MM.1S (cell line): ENCODE data around the gene LIN9.

Experiments used
- DNase-seq: peaks from one replicate; pipeline ENCODE4 v3.0.0-alpha.2; 2015
- H2AFZ ChIP-seq: fragments of 300-600 bp; sonication (generic); 2 replicates; pipeline ENCODE4 v1.6.0; 2016; ENCODE audit warnings: antibody characterized with exemption, low read length
- H3F3A ChIP-seq: fragments of 300-600 bp; sonication (generic); 2 replicates; pipeline ENCODE4 v1.6.1; 2016; ENCODE audit warnings: mild to moderate bottlenecking, antibody characterized with exemption, low read length, moderate library complexity, mixed read lengths; ENCODE audit not compliant: insufficient read depth
- H3K27ac ChIP-seq: fragments of 300-600 bp; sonication (generic); 2 replicates; pipeline ENCODE4 v1.5.1; 2016; ENCODE audit warnings: mild to moderate bottlenecking, low read length
- H3K27me3 ChIP-seq: fragments of 300-600 bp; sonication (generic); replicated peaks from 2 replicates; pipeline ENCODE4 v1.6.0; 2016; ENCODE audit warnings: low read length; ENCODE audit not compliant: insufficient read depth
- H3K36me3 ChIP-seq: fragments of 300-600 bp; sonication (generic); replicated peaks from 2 replicates; pipeline ENCODE4 v1.6.1; 2016; ENCODE audit warnings: mild to moderate bottlenecking, low read length, mixed read lengths; ENCODE audit not compliant: insufficient read depth
- H3K4me1 ChIP-seq: fragments of 300-600 bp; sonication (generic); 2 replicates; pipeline ENCODE4 v1.6.1; 2016; ENCODE audit warnings: low read length, mixed read lengths
- H3K4me2 ChIP-seq: fragments of 300-600 bp; sonication (generic); 2 replicates; pipeline ENCODE4 v1.6.0; 2016; ENCODE audit warnings: low read depth, low read length
- H3K4me3 ChIP-seq: fragments of 300-600 bp; sonication (generic); 2 replicates; pipeline ENCODE4 v1.5.1; 2016; ENCODE audit warnings: low read length, mixed read lengths
- H3K79me2 ChIP-seq: fragments of 300-600 bp; sonication (generic); 2 replicates; pipeline ENCODE4 v1.6.1; 2016; ENCODE audit warnings: mixed run types, low read length, mixed read lengths
- H3K9ac ChIP-seq: fragments of 300-600 bp; sonication (generic); 2 replicates; pipeline ENCODE4 v1.6.1; 2016; ENCODE audit warnings: low read length, mixed read lengths
- H3K9me2 ChIP-seq: fragments of 300-600 bp; sonication (generic); replicated peaks from 2 replicates; pipeline ENCODE4 v1.6.1; 2016; ENCODE audit warnings: mild to moderate bottlenecking, low read length, mixed read lengths; ENCODE audit not compliant: insufficient read depth
- H3K9me3 ChIP-seq: fragments of 300-600 bp; sonication (generic); replicated peaks from 2 replicates; pipeline ENCODE4 v1.6.1; 2016; ENCODE audit warnings: mild to moderate bottlenecking, low read length, mixed read lengths; ENCODE audit not compliant: insufficient read depth
- H4K20me1 ChIP-seq: fragments of 300-600 bp; sonication (generic); 2 replicates; pipeline ENCODE4 v1.6.1; 2016; ENCODE audit warnings: mild to moderate bottlenecking, low read length, moderate library complexity, mixed read lengths; ENCODE audit not compliant: insufficient read depth
- CTCF ChIP-seq: fragments of 300-600 bp; sonication (generic); IDR thresholded peaks from 2 replicates; pipeline ENCODE4 v1.5.1; 2016; ENCODE audit warnings: antibody characterized with exemption, low read length, mixed read lengths
- EZH2 ChIP-seq: fragments of 300-600 bp; sonication (generic); optimal IDR thresholded peaks from 2 replicates; pipeline ENCODE3; 2017; ENCODE audit warnings: low read depth, mild to moderate bottlenecking, antibody characterized with exemption, low read length, mixed read lengths
- EZH2phosphoT487 ChIP-seq: fragments of 300-600 bp; sonication (generic); IDR thresholded peaks from 2 replicates; pipeline ENCODE4 v1.6.1; 2018; ENCODE audit warnings: antibody characterized with exemption, low read length

LIN9 gene

DNA sequence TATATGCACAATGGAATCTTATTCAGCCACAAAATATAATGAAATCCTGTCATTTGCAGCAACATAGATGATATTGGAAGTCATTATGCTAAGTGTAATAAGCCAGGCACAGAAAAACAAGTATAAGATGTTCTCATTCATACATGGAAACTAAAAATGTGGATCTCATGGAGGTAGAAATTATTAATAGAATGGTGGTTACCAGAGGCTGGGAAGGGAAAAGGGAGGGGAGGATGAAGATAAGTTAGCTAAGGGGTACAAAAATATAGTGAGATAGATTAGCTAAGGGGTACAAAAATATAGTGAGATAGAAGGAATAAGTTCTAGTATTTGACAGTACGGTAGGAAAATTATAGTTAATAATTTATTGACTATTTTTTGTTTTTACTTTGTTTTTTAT, 27.9 kb downstream of the LIN9 start:
- DNase-seq, result no peak
- Histone ChIP-seq H3F3A (no peaks in the 10 kb centered on the region), H3K36me3 (no peaks in the 10 kb centered on the region), H2AFZ (no peak overlapping the region), H3K9ac (no peak overlapping the region), H3K79me2 (no peaks in the 10 kb centered on the region), H3K27ac (no peak overlapping the region), H3K9me3 (no peaks in the 10 kb centered on the region), H3K4me1 (no peaks in the 10 kb centered on the region), H3K9me2 (no peaks in the 10 kb centered on the region), H3K4me3 (no peak overlapping the region), H3K27me3 (no peaks in the 10 kb centered on the region), H4K20me1 (no peaks in the 10 kb centered on the region), H3K4me2 (no peak overlapping the region)
- TF ChIP-seq CTCF, result no peak
- no peak for TF ChIP-seq EZH2phosphoT487
- TF ChIP-seq EZH2, result no peak

DNA sequence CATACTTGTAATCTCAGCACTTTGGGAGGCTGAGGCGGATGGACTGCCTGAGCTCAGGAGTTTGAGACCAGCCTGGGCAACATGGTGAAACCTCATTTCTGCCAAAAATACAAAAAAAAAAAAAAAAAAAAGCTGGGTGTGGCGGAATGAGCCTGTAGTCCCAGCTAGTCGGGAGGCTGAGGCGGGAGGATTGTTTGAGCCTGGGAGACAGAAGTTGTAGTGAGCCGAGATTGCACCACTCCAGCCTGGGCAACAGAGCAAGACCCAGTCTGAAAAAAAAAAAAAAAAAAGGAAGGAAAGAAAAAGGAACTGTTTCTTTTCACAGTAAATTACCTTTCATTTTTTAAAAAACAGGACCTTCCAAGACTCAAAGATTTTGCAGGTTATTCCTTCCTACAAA, 29.5 kb downstream of the LIN9 start:
- Histone ChIP-seq H3K79me2 (no peaks in the 10 kb centered on the region), H3K9me3 (no peaks in the 10 kb centered on the region), H3K4me2 (no peak overlapping the region), H4K20me1 (no peaks in the 10 kb centered on the region), H3K4me1 (no peaks in the 10 kb centered on the region), H3K27ac (no peak overlapping the region), H3K9ac (no peak overlapping the region), H3F3A (no peaks in the 10 kb centered on the region), H3K36me3 (0 out of 2 replicates have a peak, but pooled peaks cover 4% of the 10 kb centered on the region), H3K4me3 (no peak overlapping the region), H3K27me3 (no peaks in the 10 kb centered on the region), H3K9me2 (no peaks in the 10 kb centered on the region), H2AFZ (no peak overlapping the region)
- DNase-seq, result no peak
- TF ChIP-seq CTCF, result no peak
- TF ChIP-seq EZH2phosphoT487, result no peak
- no peak for TF ChIP-seq EZH2

GRCh38 chr1:226277897-226278296, 31.1 kb downstream of the LIN9 start:
- H3K36me3 ChIP-seq, result 0 out of 2 replicates have a peak, but pooled peaks cover 4% of the 10 kb centered on the region
- no peaks in the 10 kb centered on the region for H4K20me1 ChIP-seq
- H2AFZ ChIP-seq, result no peak overlapping the region
- no peaks in the 10 kb centered on the region for H3K9me2 ChIP-seq
- no peaks in the 10 kb centered on the region for H3K4me1 ChIP-seq
- no peaks in the 10 kb centered on the region for H3K9me3 ChIP-seq
- H3K9ac ChIP-seq, result no peak overlapping the region
- no peak for TF ChIP-seq EZH2phosphoT487
- TF ChIP-seq EZH2, result no peak
- no peak for TF ChIP-seq CTCF
- H3K27me3 ChIP-seq, result no peaks in the 10 kb centered on the region
- H3F3A ChIP-seq, result no peaks in the 10 kb centered on the region
- no peak overlapping the region for H3K4me3 ChIP-seq
- no peak overlapping the region for H3K4me2 ChIP-seq
- no peak overlapping the region for H3K27ac ChIP-seq
- H3K79me2 ChIP-seq, result no peaks in the 10 kb centered on the region
- DNase-seq, result no peak
